Measurements from ENCODE around the gene CHIC1.
"Not testable (repeated sequence)": the region's sequence is repeated elsewhere in the genome, so short reads cannot be mapped to it uniquely, and the experiment has no call there.

The CHIC1 gene

DNA sequence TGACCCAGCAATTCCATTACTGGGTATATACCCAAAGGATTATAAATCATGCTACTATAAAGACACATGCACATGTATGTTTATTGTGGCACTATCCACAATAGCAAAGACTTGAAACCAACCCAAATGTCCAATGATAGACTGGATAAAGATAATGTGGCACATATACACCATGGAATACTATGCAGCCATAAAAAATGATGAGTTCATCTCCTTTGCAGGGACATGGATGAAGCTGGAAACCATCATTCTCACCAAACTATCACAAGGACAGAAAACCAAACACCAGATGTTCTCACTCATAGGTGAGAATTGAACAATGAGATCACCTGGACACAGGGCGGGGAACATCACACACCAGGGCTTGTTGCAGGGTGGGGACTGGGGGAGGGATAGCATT, 144.0 kb downstream of the CHIC1 start:
- not testable (repeated sequence) for H3K4me3 ChIP-seq (ENCODE audit: low read depth, low read length); DNase-seq (ENCODE audit: low read depth)

GRCh38 chrX:73728602-73729001, 165.6 kb downstream of the CHIC1 start:
- no peak for DNase-seq (ENCODE audit: low read depth)
- no peak overlapping the region for H3K4me3 ChIP-seq (ENCODE audit: low read depth, low read length)

All from skeletal muscle cell (primary cell).